Type B pancreatic cell (in vitro differentiated cells): ENCODE results near the gene MRPS12. TPM values are rescaled to one million over a fixed set of nuclear protein-coding genes. Genes with fewer than 3 reads are reported as not detected.

Experiments
- DNase-seq: peaks from one replicate; pipeline ENCODE4 v3.0.0; 2021; ENCODE audit warnings: mixed read lengths; ENCODE audit not compliant: unreplicated experiment; ENCODE audit errors: extremely low spot score
- H3K27ac Mint-ChIP-seq: 2 replicates; pipeline ENCODE4 v1.8.0; 2021; ENCODE audit warnings: mild to moderate bottlenecking, mixed read lengths
- H3K27me3 Mint-ChIP-seq: 2 replicates; pipeline ENCODE4 v1.8.0; 2021; ENCODE audit warnings: mixed read lengths
- H3K36me3 Mint-ChIP-seq: 2 replicates; pipeline ENCODE4 v1.8.0; 2021; ENCODE audit warnings: mixed read lengths
- H3K4me1 Mint-ChIP-seq: one replicate; pipeline ENCODE4 v1.8.0; 2021; ENCODE audit warnings: mixed read lengths; ENCODE audit not compliant: unreplicated experiment
- H3K4me3 Mint-ChIP-seq: 2 replicates; pipeline ENCODE4 v1.8.0; 2021; ENCODE audit warnings: mild to moderate bottlenecking, mixed read lengths
- H3K9me3 Mint-ChIP-seq: 2 replicates; pipeline ENCODE4 v1.8.0; 2021; ENCODE audit warnings: mixed read lengths
- total RNA-seq: library from RNA; stranded (reverse); gene quantifications from 2 replicates; pipeline ENCODE4 v1.2.1, GENCODE V29; 2021; ENCODE audit warnings: low replicate concordance
- TF ChIP-seq, protein P1 (sequence below): fragments of 200-600 bp; sonication (generic); conservative IDR thresholded peaks from 2 replicates; pipeline ENCODE4 v1.5.0; 2021; ENCODE audit warnings: antibody characterized with exemption, mild to moderate bottlenecking

MRPS12 gene
- total RNA-seq, 1 donor from 2014 or later: 45.6 TPM

DNA sequence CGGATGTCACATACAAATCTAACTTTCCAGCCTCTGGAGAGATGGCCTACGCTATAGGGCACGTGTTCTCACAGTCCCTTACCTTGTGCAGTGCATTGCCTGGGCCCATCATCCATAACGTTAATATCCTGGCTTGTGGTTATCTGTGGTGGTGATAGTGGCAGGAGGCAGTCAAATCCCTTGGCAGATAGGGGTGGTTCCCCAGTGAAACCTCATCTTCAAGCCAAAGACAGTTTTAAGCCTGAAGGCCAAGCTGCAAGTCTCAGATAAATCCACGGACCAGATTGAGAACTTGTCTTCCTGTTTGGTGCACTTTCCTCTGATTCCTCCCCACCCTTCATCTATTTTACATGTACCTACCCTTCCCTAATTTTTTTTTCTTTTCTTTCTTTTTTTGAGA, 49.1 kb downstream of the MRPS12 start:
- Mint-ChIP-seq H3K4me1 (peaks cover 26% of the 10 kb centered on the region), H3K27ac (no peak overlapping the region), H3K9me3 (no peaks in the 10 kb centered on the region), H3K36me3 (no peaks in the 10 kb centered on the region), H3K4me3 (no peak overlapping the region), H3K27me3 (no peaks in the 10 kb centered on the region)
- TF ChIP-seq, protein P1, sequence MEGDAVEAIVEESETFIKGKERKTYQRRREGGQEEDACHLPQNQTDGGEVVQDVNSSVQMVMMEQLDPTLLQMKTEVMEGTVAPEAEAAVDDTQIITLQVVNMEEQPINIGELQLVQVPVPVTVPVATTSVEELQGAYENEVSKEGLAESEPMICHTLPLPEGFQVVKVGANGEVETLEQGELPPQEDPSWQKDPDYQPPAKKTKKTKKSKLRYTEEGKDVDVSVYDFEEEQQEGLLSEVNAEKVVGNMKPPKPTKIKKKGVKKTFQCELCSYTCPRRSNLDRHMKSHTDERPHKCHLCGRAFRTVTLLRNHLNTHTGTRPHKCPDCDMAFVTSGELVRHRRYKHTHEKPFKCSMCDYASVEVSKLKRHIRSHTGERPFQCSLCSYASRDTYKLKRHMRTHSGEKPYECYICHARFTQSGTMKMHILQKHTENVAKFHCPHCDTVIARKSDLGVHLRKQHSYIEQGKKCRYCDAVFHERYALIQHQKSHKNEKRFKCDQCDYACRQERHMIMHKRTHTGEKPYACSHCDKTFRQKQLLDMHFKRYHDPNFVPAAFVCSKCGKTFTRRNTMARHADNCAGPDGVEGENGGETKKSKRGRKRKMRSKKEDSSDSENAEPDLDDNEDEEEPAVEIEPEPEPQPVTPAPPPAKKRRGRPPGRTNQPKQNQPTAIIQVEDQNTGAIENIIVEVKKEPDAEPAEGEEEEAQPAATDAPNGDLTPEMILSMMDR: no peak
- no peak for DNase-seq

DNA sequence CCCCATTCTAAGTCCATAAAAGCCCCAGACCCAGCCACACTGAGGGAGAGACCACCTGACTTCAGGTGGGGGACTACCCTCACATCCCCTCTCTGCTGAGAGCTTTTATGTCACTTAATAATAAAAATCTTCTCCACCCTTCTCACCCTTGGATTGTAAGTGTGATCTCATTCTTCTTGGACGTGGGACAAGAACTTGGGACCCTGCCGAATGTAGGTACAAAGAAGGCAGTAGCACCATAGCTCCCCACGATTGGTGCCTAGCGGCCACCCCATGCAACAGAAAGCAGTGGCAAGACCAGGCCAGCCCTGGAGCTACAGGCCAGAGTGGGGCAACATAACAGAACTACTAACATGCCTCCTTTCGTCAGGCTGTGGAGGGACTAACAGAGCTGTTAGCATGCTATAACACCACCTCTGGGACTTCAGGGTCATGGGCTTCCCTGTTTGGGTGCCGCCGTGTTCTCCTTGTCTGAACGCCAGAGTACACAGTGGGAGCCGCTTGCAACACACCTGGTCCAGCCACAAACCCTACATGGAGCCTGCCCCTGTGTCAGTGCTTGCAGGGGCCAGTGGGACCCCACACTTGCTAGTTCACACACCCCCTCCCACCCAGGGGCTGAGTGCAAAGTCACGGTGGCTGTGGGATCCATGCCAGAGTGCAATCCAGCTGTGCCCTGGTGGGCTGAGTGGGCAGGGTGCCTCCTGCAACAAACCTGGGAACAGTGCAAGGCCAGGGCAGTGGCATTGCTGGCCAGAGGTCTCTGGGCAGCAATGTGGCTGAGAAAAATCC, 50.0 kb downstream of the MRPS12 start:
- TF ChIP-seq, protein P1: no peak
- Mint-ChIP-seq H3K9me3 (no peaks in the 10 kb centered on the region), H3K27ac (no peak overlapping the region), H3K4me1 (peaks cover 22% of the 10 kb centered on the region), H3K36me3 (no peaks in the 10 kb centered on the region), H3K4me3 (no peak overlapping the region), H3K27me3 (no peaks in the 10 kb centered on the region)
- no peak for DNase-seq

Other genes starting within 250 kb of the MRPS12 start
- gene CAPN12, start 186.5 kb upstream of the MRPS12 start, total RNA-seq: 3.0 and 4.5 TPM in 2 replicates
- 1.8 and 1.9 TPM in 2 replicates for gene LGALS7, start 157.4 kb upstream of the MRPS12 start, total RNA-seq
- not detected in 2 replicates for gene LGALS7B, start 141.7 kb upstream of the MRPS12 start, total RNA-seq
- gene LGALS4, start 118.0 kb upstream of the MRPS12 start, total RNA-seq: 33.4 and 104 TPM in 2 replicates
- gene ECH1, start 99.2 kb upstream of the MRPS12 start, total RNA-seq: 134 and 142 TPM in 2 replicates
- 338 and 451 TPM in 2 replicates for gene HNRNPL, start 81.0 kb upstream of the MRPS12 start, total RNA-seq
- gene RINL, start 52.7 kb upstream of the MRPS12 start, total RNA-seq: 1.7 and 3.4 TPM in 2 replicates
- 43.7 and 46.0 TPM in 2 replicates for gene SIRT2, start 31.3 kb upstream of the MRPS12 start, total RNA-seq
- 13.7 and 21.1 TPM in 2 replicates for gene NFKBIB, start 31.0 kb upstream of the MRPS12 start, total RNA-seq
- 0.55 and 1.2 TPM in 2 replicates for gene CCER2, start 18.8 kb upstream of the MRPS12 start, total RNA-seq
- gene SARS2, start 181 bp upstream of the MRPS12 start, total RNA-seq: 29.4 and 32.3 TPM in 2 replicates
- gene FBXO17, start 44.8 kb downstream of the MRPS12 start, total RNA-seq: 10.6 and 26.0 TPM in 2 replicates
- 8.2 and 10.1 TPM in 2 replicates for gene FBXO27, start 101.6 kb downstream of the MRPS12 start, total RNA-seq
- 0.29 and 0.31 TPM in 2 replicates for gene ACP7, start 153.4 kb downstream of the MRPS12 start, total RNA-seq
- gene PAK4, start 194.8 kb downstream of the MRPS12 start, total RNA-seq: 52.1 and 64.3 TPM in 2 replicates